ENCODE data around the gene RASAL3. TPM values are rescaled to one million over a fixed set of nuclear protein-coding genes. Genes with fewer than 3 reads are reported as not detected.
"Not testable (repeated sequence)": the region's sequence is repeated elsewhere in the genome, so short reads cannot be mapped to it uniquely, and the experiment has no call there.

RASAL3 gene
- total RNA-seq, 8 experiments from 2014 or later = 0.16 to 1.6 (median 0.48) TPM; not detected in 2

- no peaks in the 10 kb centered on the region for H3K4me1 ChIP-seq (replicated peaks in 1 of 2)
- peak in 1 of 8 experiments; percentile 86 for ATAC-seq (replicated peaks in 6 of 8)
- 40 to 100% (median 72%) methylated on average over 1 to 11 of the region's 13 CpGs; no CpG with 5 or more reads in 1 of the 10 experiments for WGBS, 10 experiments
- H3K4me3 ChIP-seq = no peak overlapping the region
- in situ Hi-C loops (cut with MboI; ENCODE audit: low pct_unique_long_range_greater_than_20kb in 2 of 9, low sequenced_read_pairs in 9 of 9, unreplicated experiment in 9 of 9) = no loop called here
- no peak overlapping the region for H3K27ac ChIP-seq
Observed at GRCh38 chr19:15488489-15489226, 24.3 kb upstream of the RASAL3 start.

GRCh38 chr19:15487038-15487437, 22.7 kb upstream of the RASAL3 start:
- Histone ChIP-seq H3K4me1 (replicated peaks in 1 of 2) (no peaks in the 10 kb centered on the region), H3K27ac (no peak overlapping the region), H3K4me3 (no peak overlapping the region)
- WGBS, 10 experiments = 19 to 90% (median 69%) methylated on average over 2 to 4 of the region's 4 CpGs
- in situ Hi-C loops (cut with MboI; ENCODE audit: low pct_unique_long_range_greater_than_20kb in 2 of 9, low sequenced_read_pairs in 9 of 9, unreplicated experiment in 9 of 9) = no loop called here
- no peak for ATAC-seq (replicated peaks in 6 of 8)

- H3K4me3 ChIP-seq; H3K27ac ChIP-seq; ATAC-seq (replicated peaks in 6 of 8); H3K4me1 ChIP-seq (replicated peaks in 1 of 2); in situ Hi-C loops (cut with MboI; ENCODE audit: low pct_unique_long_range_greater_than_20kb in 2 of 9, low sequenced_read_pairs in 9 of 9, unreplicated experiment in 9 of 9): not testable (repeated sequence)
- WGBS, 10 experiments = 57 to 100% (median 67%) methylated on average over 1 to 5 of the region's 5 CpGs; no CpG with 5 or more reads in 5 of the 10 experiments
Observed at GRCh38 chr19:15485768-15486167, 21.4 kb upstream of the RASAL3 start.

GRCh38 chr19:15480996-15481395, 16.7 kb upstream of the RASAL3 start:
- H3K4me3 ChIP-seq; H3K4me1 ChIP-seq (replicated peaks in 1 of 2); ATAC-seq (replicated peaks in 6 of 8); H3K27ac ChIP-seq; in situ Hi-C loops (cut with MboI; ENCODE audit: low pct_unique_long_range_greater_than_20kb in 2 of 9, low sequenced_read_pairs in 9 of 9, unreplicated experiment in 9 of 9): not testable (repeated sequence)
- WGBS, 10 experiments = 26 to 100% (median 74%) methylated on average over 2 to 6 of the region's 7 CpGs; no CpG with 5 or more reads in 3 of the 10 experiments

GRCh38 chr19:15479391-15480345, 15.3 kb upstream of the RASAL3 start, which contains the start of gene PGLYRP2:
Gene PGLYRP2, minus strand, starts transcription at chr19:15479501. Its CDS starts 130 bp downstream, at chr19:15479371.
- 11 to 89% (median 46%) methylated on average over 3 to 12 of the region's 16 CpGs; no CpG with 5 or more reads in 2 of the 10 experiments for WGBS, 10 experiments
- Histone ChIP-seq H3K27ac (no peak within 1 kb of the TSS), H3K4me3 (no peak within 1 kb of the TSS), H3K4me1 (replicated peaks in 1 of 2) (no peaks in the 10 kb centered on the region)
- in situ Hi-C loops (cut with MboI; ENCODE audit: low pct_unique_long_range_greater_than_20kb in 2 of 9, low sequenced_read_pairs in 9 of 9, unreplicated experiment in 9 of 9) = no loop called here
- peak in 3 of 8 experiments; percentile 27 to 73 (median 65) for ATAC-seq (replicated peaks in 6 of 8)

- WGBS, 10 experiments = 33 to 80% (median 49%) methylated on average over 1 to 3 of the region's 5 CpGs; no CpG with 5 or more reads in 6 of the 10 experiments
- no peak overlapping the region for H3K4me3 ChIP-seq
- ATAC-seq (replicated peaks in 6 of 8) = no peak
- in situ Hi-C loops (cut with MboI; ENCODE audit: low pct_unique_long_range_greater_than_20kb in 2 of 9, low sequenced_read_pairs in 9 of 9, unreplicated experiment in 9 of 9) = no loop called here
- no peaks in the 10 kb centered on the region for H3K4me1 ChIP-seq (replicated peaks in 1 of 2)
- H3K27ac ChIP-seq = no peak overlapping the region
Observed at GRCh38 chr19:15476325-15476724, 12.0 kb upstream of the RASAL3 start.

- ATAC-seq (replicated peaks in 6 of 8) = no peak
- 40 to 95% (median 60%) methylated on average over 1 to 4 of the region's 10 CpGs; no CpG with 5 or more reads in 3 of the 10 experiments for WGBS, 10 experiments
- H3K4me3 ChIP-seq = no peak overlapping the region
- in situ Hi-C loops (cut with MboI; ENCODE audit: low pct_unique_long_range_greater_than_20kb in 2 of 9, low sequenced_read_pairs in 9 of 9, unreplicated experiment in 9 of 9) = no loop called here
- no peak overlapping the region for H3K27ac ChIP-seq
- no peaks in the 10 kb centered on the region for H3K4me1 ChIP-seq (replicated peaks in 1 of 2)
Observed at GRCh38 chr19:15475611-15476010, 11.3 kb upstream of the RASAL3 start.

- no peak overlapping the region for H3K27ac ChIP-seq
- 20 to 100% (median 71%) methylated on average over 1 to 2 of the region's 4 CpGs; no CpG with 5 or more reads in 3 of the 10 experiments for WGBS, 10 experiments
- H3K4me3 ChIP-seq = no peak overlapping the region
- H3K4me1 ChIP-seq (replicated peaks in 1 of 2) = no peaks in the 10 kb centered on the region
- no peak for ATAC-seq (replicated peaks in 6 of 8)
- in situ Hi-C loops (cut with MboI; ENCODE audit: low pct_unique_long_range_greater_than_20kb in 2 of 9, low sequenced_read_pairs in 9 of 9, unreplicated experiment in 9 of 9) = no loop called here
Observed at GRCh38 chr19:15475169-15475568, 10.8 kb upstream of the RASAL3 start.

GRCh38 chr19:15473821-15474220, 9.5 kb upstream of the RASAL3 start:
- ATAC-seq (replicated peaks in 6 of 8); in situ Hi-C loops (cut with MboI; ENCODE audit: low pct_unique_long_range_greater_than_20kb in 2 of 9, low sequenced_read_pairs in 9 of 9, unreplicated experiment in 9 of 9); H3K4me3 ChIP-seq; H3K4me1 ChIP-seq (replicated peaks in 1 of 2); H3K27ac ChIP-seq: not testable (repeated sequence)
- 24 to 100% (median 49%) methylated on average over 1 to 4 of the region's 4 CpGs for WGBS, 10 experiments

GRCh38 chr19:15471639-15472101, 7.3 kb upstream of the RASAL3 start:
- H3K27ac ChIP-seq = no peak overlapping the region
- no peak overlapping the region for H3K4me3 ChIP-seq
- no peak for ATAC-seq (replicated peaks in 6 of 8)
- in situ Hi-C loops (cut with MboI; ENCODE audit: low pct_unique_long_range_greater_than_20kb in 2 of 9, low sequenced_read_pairs in 9 of 9, unreplicated experiment in 9 of 9) = no loop called here
- WGBS, 10 experiments = 50 to 85% (median 80%) methylated on average over 2 to 9 of the region's 31 CpGs; no CpG with 5 or more reads in 7 of the 10 experiments
- H3K4me1 ChIP-seq (replicated peaks in 1 of 2) = no peaks in the 10 kb centered on the region

GRCh38 chr19:15469513-15470297, 5.4 kb upstream of the RASAL3 start:
- H3K27ac ChIP-seq = no peak overlapping the region
- no peak overlapping the region for H3K4me3 ChIP-seq
- ATAC-seq (replicated peaks in 6 of 8) = peak in 3 of 8 experiments; percentile 68 to 94 (median 80)
- H3K4me1 ChIP-seq (replicated peaks in 1 of 2) = no peaks in the 10 kb centered on the region
- in situ Hi-C loops (cut with MboI; ENCODE audit: low pct_unique_long_range_greater_than_20kb in 2 of 9, low sequenced_read_pairs in 9 of 9, unreplicated experiment in 9 of 9) = no loop called here
- 0 to 60% (median 18%) methylated on average over 1 to 15 of the region's 65 CpGs; no CpG with 5 or more reads in 6 of the 10 experiments for WGBS, 10 experiments

Measured in motor neuron (in vitro differentiated cells).